Measurements from ENCODE around the gene CBX2.

CBX2 gene

GRCh38 chr17:79799538-79800324, 21.8 kb downstream of the CBX2 start:
- DNase-seq (ENCODE audit: low read depth), result no peak

DNA sequence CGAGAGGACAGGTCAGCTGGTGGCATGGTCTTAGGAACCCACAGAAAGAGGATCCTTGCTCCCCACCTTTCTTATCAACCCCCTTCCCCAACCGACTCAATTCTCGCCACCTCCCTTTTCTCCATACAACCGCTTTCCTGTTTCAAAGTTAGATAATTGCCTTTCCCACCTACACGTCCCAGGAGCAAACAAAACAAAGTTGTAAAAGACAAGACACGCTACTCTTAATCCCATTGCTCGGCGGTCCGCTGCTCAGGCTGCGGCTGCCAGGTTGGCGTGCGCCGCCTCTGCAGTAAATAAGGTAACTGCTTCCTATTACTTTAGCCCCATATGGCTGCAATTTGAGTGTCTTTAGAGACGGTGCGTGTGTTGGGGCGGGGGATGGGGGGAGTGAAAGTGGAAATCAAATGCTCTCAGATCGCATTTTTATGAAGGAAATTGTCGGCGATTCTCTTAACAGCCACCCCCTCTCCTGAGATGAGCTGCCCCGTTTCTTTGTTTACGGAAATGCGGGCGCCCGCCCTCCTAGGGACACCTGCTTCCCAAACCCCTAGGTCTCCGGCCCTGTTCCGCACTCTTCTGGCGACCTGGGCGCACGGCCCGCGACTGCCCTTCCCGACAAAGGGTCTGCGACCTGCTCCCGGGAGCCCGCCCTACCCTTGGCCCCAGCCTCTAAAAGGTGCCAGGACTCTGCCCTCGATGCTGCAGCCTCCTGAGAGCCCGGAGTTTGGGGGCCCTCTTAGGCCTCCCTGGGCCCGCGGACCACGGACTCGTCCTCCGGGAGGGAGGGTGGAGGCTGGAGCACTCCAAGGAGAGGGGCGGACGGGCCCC, 22.6 kb downstream of the CBX2 start:
- DNase-seq (ENCODE audit: low read depth), result no peak

- no peak for DNase-seq (ENCODE audit: low read depth)
Observed at GRCh38 chr17:79801156-79802038, 23.4 kb downstream of the CBX2 start.

DNA sequence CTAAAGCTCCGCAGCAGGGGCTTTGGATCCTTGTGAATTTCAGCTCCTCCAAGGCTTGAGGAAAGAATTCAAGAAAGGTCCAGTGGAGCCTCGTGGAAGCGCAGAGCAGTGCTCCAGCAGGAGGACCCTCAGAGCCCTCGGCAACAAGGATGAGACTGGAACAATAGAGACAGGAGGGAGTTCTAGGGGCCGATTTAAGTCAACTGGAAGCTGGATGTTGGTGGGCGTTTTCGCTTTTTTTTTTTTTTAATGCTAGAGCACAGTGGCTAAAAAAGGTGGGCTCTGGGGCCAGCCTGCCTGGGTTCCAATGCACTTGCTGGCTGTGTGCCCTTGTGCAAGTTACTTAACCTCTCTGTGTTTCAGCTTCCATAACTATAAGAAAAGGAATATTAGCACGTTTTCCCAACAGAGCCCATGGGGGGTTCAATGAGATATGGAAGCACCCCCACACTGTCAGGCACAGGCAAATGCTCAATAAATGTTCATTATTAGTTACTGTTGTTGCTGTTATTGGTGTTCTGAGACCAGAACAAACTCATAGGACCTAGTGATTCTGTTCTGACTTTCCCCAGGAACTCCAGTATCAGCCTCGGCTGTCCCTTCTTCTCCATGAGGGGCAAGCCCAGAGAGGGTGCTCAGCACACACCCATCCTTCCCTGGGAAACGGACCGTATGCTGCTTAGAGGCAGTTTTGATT, 24.2 kb downstream of the CBX2 start:
- no peak for DNase-seq (ENCODE audit: low read depth)

- no peak for DNase-seq (ENCODE audit: low read depth)
Observed at GRCh38 chr17:79802736-79803420, 24.9 kb downstream of the CBX2 start.

DNA sequence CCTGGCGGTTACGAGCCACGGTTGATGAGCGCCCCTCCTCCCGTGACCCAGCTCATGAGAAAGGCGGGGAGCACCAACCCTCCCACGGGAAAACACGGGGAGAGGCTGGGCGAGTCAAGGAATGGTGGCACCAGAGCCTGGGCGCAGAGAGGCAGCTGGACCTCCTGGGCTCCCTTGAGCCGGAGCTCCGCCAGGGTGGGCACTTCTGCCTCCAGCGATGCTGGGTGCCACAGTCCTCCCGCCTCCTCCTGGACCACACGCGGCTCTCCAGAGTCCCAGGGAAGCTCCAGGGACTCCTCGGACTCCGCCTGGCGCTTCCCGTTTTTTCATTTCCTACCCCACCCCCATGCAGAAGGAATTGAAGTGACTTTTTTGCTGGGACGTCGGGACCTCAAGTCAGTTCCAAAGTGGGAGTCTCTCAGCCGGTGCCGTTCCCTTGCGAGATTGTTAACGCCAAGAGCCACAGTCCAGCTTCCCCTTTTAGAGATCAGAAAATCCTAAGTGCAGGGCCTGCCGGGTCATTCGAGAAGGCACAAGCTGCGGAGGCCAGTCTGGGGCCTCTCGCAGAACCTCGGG, 25.6 kb downstream of the CBX2 start:
- no peak for DNase-seq (ENCODE audit: low read depth)

DNA sequence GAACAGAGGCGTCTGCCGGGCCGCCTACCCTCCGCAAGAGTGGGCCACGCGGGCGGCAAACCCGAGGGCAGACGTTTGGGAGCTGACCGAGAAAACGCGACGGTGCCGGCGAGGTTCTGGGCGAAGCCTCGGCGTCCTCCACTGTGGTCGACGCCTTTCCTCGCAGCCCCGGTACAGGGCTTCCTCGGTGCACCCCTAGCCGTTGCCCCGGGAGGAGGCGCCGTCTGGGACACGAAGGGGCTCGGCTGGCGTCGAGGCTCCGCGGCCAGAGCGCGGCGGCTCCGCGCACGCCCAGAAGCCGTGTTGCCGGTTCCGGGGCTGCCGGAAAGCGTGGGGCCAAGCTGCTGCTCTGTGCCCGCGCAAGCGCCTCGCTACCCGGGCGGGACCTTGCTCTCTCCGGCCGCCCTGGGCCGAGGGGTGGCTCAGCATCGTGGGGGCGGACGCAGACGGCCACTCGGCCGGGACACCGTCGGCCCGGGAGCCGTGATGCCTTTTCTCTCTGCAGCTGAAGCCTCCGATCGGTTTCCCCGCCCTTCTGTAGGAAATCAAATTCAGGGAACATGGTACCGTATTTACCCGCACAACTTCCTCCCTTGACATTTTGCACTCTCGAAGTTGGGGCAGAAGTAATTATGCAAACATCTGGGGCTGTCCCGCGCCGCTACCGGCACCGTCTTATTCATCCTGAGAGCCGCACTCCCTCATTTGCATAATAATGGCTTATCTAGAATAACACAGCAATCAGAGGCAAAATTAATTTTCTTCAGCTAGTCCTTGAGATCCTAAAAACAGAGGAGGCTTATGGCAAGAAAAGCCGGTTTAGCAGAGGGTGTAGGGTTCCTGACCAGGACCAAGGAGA, 26.3 kb downstream of the CBX2 start:
- DNase-seq (ENCODE audit: low read depth), result no peak

- DNase-seq (ENCODE audit: low read depth), result no peak
Observed at GRCh38 chr17:79804856-79805696, 27.1 kb downstream of the CBX2 start.

- DNase-seq (ENCODE audit: low read depth), result no peak
Observed at GRCh38 chr17:79806446-79806760, 28.5 kb downstream of the CBX2 start.

- DNase-seq (ENCODE audit: low read depth), result no peak
Observed at GRCh38 chr17:79806863-79807720, 29.1 kb downstream of the CBX2 start.

DNA sequence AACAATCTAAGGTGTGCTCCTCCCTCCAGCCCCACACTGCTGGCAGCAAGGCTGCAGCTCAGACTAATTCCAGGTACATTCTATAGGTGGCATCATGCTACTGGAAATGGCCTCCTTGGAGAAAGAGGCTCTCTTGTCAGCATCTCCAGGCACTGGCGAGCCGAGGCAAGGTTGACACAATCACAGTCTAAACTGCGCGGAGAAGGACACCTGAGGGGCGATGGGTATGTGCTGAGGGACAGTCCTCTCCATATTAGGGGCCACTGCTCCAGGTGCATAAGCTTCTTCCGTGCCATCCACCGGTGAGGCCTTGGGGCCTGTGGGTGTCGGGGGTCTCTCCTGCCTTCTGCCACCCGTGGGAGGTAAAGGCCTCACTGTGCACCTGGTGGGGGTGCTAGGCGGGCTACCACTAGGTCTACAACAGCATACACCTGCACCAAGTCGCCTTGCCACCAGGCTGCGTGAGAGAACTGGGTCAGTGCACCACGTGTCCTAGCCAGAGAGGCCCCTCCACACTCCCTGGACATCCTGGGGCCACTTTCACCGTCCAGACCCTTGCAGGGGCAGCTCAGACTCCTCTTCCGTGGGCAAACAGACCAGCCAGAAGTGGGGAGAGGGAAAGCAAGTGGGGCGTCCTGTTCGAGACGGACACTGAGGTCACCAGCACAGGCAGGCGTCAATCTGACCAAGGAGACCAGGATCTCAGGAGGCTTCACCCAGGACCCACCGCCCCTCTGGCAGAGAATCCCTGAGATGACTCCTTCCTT, 31.0 kb downstream of the CBX2 start:
- DNase-seq (ENCODE audit: low read depth), result no peak

DNA sequence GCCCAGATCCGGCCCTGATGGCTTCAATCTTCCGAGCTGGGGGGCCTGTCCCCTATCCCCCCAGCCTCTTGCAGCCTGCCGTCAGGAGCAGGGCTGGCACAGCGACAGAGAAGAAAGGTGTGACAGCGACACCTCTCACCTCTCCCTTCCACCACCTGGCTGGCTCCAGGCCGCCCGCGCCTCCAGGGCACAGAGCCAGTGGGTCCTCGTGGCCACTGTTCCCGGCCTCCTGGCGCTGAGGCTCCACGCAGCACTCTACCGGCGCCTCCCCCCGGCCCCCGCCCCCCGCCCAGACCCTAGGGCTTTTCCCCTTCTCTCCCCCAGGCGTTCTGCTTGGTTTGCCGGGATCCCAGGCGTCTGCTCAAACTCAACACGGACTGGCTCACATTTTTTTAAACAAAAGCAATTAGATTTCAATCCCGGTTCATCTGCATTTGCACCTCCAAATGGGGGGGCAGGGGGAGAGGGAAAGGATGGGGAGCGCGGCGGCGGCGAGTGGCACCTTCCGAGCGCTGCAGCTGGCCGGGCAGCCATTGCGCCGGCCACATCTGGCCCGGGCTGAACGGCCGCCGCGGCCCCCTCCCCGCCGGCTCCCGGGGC, 31.7 kb downstream of the CBX2 start:
- DNase-seq (ENCODE audit: low read depth), result no peak

GRCh38 chr17:79810130-79811010, 32.4 kb downstream of the CBX2 start:
- DNase-seq (ENCODE audit: low read depth), result peak; percentile 58

- DNase-seq (ENCODE audit: low read depth), result no peak
Observed at GRCh38 chr17:79811011-79811867, 33.3 kb downstream of the CBX2 start.

DNA sequence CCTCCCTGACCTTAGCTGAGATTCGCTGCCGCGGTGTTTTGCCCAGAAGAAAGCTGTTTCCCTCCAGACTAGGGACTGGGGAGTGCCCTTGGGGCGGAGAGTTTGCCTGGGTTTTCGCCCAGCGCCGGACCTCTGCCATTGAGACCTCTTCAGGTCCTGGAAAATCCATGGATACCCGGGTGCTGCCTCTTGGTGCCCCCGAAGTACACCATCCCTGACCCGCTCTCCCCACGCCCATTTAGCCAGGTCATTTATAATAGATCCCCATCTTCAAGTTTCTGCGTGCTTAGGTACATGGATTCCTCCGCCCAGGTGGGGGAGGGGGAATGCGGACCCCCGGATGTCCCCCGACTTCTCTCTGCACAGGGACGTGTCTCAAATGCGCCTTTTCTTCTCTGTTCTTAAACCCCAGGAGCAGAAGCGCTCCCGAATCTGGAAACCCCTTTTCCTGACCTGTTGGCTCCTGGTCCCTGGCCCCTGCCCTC, 34.0 kb downstream of the CBX2 start:
- no peak for DNase-seq (ENCODE audit: low read depth)

Measured in stimulated activated CD8-positive, alpha-beta memory T cell treated with anti-CD3 and anti-CD28 coated beads, Interleukin-15, amount 100 ng/mL, for 1 hour (primary cell).